ENCODE results near the gene MSMB.
"Not testable (repeated sequence)": the region's sequence is repeated elsewhere in the genome, so short reads cannot be mapped to it uniquely, and the experiment has no call there.

MSMB gene

DNA sequence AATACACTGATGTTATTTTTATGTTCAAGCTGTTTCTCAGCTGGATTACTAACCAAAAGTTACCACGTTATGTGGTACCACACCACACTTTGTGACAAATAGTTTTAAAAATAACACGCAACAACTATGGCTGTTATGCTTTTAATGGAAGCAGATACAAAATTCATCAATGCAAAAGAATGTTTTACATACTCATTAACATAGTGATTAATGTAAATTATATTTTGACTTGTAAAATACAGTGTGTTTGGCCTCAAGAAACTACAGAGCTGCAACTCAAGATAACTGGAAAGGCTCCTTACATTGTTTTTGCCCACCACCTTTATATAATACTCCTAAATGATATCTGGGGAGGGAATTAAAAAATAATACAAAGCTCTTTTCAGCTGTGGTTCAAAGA is 41.1 kb downstream of the MSMB start:
- DNase-seq = no peak

DNA sequence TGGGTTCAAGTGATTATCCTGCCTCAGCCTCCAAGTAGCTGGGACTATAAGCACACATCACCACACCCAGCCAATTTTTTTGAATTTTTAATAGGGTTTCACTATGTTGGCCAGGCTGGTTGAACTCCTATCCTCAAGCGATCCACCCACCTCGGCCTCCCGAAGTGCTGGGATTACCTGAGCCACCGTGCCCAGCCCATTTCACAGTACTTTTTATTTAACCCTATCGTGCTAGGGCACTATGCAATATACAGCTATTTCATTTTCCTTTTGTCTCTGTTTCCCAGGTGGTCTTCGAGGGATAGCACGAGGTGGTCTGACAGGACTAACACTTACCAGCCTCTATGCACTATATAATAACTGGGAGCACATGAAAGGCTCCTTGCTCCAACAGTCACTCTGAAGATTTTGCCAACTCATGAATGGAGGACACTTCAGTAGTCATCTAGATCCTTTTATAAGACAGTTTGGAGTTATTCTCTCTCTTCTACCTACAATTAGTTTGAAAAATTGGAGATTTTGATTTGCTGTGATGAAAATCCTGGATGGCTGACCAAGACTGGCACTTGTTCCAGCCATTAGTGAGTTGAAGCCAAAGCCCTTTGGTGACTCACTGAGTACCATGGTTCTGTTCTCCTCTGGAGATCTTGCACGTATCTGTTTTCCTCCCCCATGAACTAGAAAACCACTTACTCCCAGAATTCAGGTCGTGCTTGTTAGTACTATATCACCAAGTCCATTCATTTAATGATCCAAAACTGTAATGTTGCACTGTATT is 43.0 kb downstream of the MSMB start:
- no peak for DNase-seq

DNA sequence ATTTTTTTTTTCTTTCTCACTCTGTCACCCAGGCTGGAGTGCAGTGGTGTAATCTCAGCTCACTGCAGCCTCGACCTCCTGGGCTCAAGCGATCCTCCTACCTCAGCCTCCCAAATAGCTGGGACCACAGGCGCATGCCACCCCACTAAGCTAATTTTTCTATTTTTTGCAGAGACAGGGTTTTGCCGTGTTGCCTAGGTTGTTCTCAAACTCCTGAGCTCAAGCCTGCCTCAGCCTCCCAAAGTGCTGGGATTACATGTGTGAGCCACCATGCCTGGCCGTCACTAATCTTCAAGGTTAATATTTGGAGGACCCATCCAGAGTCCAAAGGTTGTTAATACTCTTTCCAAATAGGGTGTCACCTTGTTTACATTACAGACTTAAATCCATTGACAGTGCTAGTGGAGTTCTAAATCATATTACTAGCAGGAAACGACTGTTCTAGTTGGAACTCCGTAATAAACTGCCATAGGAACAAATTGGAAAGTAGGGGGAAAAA is 43.8 kb downstream of the MSMB start:
- DNase-seq = not testable (repeated sequence)

DNA sequence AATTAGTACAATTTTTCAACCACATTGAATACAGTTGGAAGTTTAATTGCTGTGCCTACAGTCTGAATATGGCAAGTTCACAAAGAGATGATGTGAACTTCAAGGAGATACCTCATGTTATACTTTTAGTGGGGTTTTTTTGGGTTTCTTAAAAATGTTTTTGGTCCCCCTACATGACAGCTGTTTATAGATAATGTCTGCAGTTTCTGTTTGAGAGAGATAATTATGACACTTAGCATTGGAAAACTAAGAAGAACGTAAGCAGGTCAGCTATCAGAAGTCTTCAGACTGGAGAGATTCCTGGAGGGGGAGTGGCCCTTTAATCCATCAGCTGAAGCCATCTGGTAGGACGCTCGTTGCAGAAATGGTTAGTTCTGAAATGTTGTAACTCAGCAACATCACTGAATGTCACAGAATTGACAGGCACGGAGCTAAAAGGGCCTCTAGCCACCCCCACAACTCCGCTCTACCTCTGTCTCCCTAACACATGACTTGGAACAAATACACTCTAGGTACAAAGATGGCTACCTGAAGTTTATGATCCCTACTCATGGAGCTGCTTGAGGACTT is 44.8 kb downstream of the MSMB start:
- DNase-seq = no peak

DNA sequence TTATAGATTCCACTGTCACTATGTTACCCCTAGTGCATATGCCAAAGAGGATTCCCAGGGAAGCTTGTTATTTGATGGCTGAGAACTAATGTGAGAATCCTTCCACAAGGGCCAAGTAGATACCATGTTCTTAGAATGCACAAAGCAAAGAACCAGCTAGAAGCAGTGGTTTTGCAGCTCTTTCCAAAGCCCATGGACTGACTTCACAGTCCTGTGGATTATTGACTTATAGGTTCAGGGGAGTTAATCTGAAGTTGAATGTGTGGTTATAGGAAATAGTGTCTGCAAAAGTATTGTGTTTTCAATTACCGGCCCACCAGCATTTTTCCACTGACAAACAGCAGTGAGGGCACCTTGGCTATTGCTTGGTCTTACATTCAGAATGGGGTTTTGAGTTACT is 45.5 kb downstream of the MSMB start:
- no peak for DNase-seq

DNA sequence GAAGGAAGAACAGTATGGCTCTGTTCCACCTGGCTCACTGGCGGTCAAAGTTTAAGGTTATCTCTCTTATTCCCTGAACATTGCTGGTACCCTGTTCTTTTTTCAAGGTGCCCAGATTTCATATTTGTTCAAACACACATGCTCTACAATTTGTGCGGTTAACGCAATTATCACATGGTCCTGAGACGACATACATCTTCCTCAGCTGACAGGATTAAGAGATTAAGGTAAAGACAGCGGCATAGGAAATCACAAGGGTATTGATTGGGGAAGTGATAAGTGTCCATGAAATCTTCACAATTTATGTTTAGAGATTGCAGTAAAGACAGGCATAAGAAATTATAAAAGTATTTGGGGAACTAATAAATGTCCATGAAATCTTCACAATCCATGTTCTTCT is 46.1 kb downstream of the MSMB start:
- DNase-seq = not testable (repeated sequence)

DNA sequence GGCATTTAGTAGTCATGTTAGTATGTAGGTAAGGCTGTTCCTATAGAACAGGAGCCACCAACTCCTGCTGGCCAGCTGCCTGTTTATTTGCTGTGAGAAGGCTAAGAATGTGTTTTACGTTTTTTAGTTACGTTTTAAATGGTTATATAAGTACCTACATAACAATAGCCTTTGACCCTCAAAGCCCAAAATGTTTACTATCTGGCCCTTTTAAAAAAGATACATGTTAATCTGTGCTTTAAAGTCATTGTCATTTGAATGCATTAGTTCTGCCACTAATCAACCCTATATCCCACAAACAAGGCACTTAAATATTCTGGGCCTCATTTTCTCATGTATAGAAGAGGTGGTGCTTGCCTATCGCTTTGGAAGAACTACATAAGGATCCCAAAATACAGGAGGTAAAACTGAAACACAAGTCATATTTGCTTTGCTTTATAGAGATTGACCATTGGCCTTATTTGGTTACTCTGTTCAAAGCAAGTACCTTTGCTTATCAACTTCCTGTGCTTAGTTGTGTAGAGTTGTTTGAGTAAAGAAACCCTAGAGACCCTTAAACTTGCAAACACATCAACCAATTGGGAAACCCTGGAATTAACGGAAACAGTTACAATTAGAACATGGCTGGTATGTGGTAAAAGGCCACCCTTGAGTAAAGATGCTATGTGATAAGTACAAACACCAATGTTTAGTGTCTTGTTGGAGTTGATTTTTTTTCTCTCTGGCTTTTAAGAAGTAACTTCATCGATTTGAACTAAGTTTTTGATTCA is 47.9 kb downstream of the MSMB start:
- DNase-seq = no peak

DNA sequence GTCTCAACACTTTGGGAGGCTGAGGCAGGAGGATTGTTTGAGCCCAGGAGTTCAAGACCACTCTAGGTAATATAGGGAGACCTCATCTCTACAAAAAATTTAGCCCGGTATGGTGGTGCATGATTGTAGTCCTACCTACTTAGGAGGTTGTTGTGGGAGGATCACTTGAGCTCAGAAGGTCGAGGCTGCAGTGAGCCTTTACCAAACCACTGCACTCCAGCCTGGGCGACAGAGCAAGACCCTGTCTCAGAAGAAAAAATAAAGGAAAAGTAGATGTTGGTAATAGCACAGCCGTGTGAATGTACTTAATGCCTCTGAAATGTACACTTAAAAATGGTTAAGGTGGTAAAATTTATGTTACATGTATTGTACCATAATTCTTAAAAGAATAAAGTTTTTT is 48.5 kb downstream of the MSMB start:
- DNase-seq = no peak

DNA sequence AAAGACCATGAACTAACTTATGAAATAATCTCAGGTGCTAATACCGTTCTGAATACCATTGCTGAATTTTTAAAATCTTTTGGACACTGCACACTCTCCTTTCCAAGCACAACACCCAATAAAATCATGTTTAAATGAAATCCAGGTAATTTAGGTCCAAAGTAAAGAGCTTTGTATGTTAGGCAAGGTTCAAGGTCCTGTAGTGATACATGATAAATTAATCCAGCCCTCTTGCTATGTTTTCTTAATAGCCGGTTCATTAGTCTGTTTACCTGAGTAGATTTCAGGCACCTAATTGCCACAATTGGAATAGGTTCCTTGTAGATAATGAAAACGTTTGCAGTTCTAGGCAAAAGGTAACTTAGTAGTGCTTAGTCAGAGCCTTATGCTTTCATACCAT is 60.5 kb downstream of the MSMB start:
- not testable (repeated sequence) for DNase-seq

DNA sequence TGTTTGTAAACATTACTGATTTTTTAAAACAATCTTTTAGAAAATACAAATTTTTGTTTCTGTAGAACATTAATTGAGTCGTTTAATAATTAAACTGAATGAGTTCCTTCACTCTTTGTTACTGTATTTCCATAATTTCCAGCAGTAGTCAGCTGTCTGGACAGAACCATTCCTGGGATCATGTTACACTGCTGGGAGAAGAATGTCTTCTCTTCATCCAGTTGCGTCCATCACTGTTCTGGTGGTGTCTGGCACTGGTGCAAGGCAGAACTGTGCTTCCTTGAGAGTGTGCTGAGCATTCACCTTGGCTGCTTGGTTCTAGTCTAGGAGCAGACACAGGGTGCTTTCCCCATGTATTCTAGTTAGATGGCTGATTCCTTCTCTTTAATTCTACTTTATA is 61.6 kb downstream of the MSMB start:
- DNase-seq = not testable (repeated sequence)

DNA sequence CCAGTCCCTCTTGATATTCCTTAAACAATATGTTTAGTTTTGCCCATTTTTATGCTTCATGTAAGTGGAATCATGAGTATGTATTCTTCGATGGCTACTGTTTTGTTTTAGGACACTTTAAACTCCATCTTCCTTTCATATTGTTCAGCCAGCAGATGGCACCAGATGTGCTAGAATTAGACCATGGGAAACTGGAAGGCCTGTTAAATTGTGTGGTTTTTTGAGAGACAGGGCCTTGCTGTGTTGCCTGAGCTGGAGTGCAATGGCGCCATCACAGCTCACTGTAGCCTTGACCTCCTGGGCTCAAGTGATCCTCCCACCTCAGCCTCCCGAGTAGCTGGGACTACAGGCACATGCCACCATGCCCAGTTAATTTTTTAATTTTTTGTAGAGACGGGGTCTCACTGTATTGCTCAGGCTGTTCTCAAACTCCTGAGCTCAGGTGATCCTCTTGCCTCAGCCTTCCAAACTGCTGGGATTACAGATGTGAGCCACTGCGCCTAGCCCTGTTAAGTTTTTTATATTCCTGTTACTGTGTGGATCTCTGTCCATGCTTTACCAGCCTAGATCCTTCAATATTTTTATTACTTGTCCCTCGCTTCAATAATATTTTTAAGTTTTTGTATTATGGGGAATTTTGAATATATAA is 62.4 kb downstream of the MSMB start:
- DNase-seq = not testable (repeated sequence)

Measured in NCI-H2227 treated with DMSO at 0.1 percent for 48 hours (cell line).